KOPT-K1 (cell line): Measurements from ENCODE around the gene C9orf85.
"Not testable (repeated sequence)": the region's sequence is repeated elsewhere in the genome, so short reads cannot be mapped to it uniquely, and the experiment has no call there.

Experiments
- H3K27ac ChIP-seq: fragments of 200-600 bp; sonication (generic); 2 replicates; pipeline ENCODE4 v1.5.1; 2016; ENCODE audit warnings: antibody characterized with exemption, mild to moderate bottlenecking, low read depth, low read length; ENCODE audit not compliant: poor library complexity, severe bottlenecking
- H3K36me3 ChIP-seq: fragments of 200-600 bp; sonication (generic); 2 replicates; pipeline ENCODE4 v1.5.1; 2017; ENCODE audit warnings: antibody characterized with exemption, mild to moderate bottlenecking, low read length, moderate library complexity; ENCODE audit not compliant: insufficient read depth
- H3K9me3 ChIP-seq: fragments of 200-600 bp; sonication (generic); 2 replicates; pipeline ENCODE4 v1.5.1; 2017; ENCODE audit warnings: antibody characterized with exemption, low read length, mild to moderate bottlenecking; ENCODE audit not compliant: insufficient read depth, poor library complexity, severe bottlenecking

The C9orf85 gene

DNA sequence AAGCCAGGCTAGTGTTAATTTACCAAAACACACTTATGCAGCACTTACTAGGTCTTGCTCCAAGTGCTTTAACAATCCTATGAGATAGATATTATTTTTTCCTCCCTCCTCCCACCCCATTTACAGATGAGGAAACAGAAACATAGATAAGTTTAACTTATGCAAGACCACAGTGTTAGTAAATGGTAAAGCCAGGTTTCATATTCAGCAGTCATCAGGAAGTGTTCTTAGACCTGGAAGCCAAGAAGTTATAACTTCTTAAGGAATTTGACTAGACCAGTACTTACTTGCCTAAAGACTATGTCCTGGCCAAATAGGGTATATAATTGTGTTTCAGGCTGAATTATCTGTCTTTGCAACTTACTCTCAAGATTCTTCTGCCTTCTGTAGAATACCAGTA lies 16.3 kb upstream of the C9orf85 start:
- Histone ChIP-seq H3K27ac (peak overlapping the region; percentile 100), H3K36me3 (no peaks in the 10 kb centered on the region)

DNA sequence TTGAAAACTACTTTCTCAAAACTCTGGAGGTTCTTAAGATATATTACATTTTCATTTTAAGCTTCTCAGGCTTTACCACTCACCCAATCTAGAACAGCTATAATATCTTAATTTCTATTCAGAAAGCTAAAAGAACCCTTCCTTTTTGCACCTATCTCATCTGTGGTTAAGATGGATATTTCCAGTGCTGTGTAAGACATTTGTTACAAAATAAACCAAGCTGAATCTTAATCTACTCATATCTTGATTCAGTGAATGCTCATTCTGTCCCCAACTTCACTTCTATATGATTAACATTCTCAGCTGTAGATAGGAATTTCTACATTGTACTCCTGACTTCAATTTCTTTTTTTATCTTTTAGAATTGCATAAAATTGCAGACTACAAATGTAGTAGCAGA lies 15.5 kb upstream of the C9orf85 start:
- Histone ChIP-seq H3K36me3 (no peaks in the 10 kb centered on the region), H3K9me3 (no peaks in the 10 kb centered on the region), H3K27ac (peak overlapping the region; percentile 100)

More for the DNA sequence above, 16.3 kb upstream of the C9orf85 start:
- no peaks in the 10 kb centered on the region for H3K9me3 ChIP-seq

DNA sequence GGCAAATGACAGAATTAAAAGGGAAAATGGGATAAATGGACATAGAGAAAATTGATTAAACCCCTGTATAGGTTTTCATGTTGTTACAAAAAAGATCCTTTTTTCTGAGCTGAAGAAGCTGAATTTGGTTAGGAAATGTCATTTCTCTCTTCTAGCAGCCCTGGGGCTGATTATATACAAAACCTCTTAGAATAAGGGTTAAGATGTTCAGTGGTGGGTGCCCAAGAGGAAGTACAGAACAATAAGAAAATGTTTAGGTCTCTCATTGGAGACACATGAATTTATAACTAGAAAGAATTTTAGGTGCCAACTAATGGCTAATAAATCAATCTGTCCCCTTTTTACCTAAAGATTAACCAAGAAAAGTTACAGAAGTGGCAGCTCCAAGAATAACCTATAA lies 14.7 kb upstream of the C9orf85 start:
- H3K9me3 ChIP-seq = no peaks in the 10 kb centered on the region
- H3K27ac ChIP-seq = peak overlapping the region; percentile 100

DNA sequence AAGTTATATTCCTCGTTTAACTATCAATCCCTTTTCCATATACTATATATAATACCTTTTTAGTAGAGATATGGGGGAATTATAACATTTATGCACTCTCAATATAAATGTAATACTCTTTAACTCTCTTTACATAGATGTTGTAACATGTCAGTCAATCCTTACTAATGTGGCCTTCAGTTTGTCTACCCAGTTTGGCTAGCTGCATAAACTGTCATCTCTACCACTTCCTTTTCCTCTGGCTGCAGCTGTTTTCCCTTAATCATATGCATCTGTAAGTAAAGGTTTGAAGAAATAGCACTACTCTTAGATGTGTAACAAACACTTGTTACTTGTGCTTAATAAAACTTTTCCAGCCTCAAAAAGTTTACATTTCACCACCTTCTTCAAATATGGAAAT lies 13.9 kb upstream of the C9orf85 start:
- no peaks in the 10 kb centered on the region for H3K36me3 ChIP-seq
- H3K27ac ChIP-seq = peak overlapping the region; percentile 100
- no peaks in the 10 kb centered on the region for H3K9me3 ChIP-seq

More for the DNA sequence above, 14.7 kb upstream of the C9orf85 start:
- no peaks in the 10 kb centered on the region for H3K36me3 ChIP-seq

DNA sequence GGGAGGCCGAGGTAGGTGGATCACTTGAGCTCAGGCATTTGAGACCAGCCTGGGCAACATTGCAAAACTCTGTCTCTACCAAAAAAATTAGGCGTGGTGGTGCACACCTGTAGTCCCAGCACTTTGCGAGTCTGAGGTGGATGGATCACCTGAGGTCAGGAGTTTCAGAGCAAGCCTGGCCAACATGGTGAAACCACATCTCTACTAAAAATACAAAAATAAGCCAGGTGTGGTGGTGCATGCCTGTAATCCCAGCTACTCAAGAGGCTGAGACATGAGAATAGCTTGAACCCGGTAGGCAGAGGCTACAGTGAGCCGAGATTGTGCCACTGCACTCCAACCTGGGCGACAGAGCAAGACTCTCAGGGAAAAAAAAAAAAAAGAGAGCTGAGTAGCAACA lies 12.7 kb upstream of the C9orf85 start:
- not testable (repeated sequence) for H3K9me3 ChIP-seq, H3K36me3 ChIP-seq
- H3K27ac ChIP-seq = peak overlapping the region; percentile 100

DNA sequence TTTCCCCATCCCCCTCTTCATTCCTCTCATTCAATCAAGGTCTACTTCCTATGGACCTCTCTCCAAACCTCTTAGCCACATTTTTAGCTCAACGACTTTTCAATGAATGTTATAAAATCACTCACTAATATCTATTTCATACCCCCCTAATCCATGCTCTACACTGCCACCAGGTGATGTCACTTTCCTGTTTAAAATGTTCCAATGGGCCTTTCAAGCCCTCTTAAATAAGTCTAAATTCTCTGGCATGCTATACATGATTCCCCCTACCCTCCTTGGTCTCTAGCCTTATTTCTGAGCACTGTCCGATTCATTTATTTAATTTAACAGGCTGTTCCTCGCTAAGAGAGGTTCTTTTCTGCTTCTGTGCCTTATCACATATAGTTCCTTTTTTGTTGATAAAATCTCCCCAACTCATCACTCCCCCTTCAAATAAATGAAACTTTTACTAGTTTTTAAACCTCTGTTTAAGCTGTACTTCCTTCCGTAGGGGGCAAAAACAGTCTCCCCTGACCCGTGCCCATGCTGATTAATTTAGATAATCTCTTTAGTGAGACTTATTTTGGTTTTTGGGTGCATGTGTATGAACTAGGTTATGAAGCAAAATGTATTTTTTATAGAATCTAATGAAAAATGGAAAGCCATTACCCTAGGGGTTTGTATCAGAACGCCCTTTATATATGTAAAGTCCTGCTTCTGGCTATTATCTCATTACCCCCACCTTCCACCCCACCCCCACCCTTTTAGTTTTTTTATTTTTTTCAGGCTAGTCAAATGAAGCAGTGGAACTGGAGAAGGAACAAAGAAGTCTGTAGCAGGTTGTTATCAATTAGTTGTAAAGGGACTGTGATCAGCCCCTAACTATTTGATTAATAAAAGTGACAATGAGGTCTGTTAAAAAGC lies 9.5 kb upstream of the C9orf85 start:
- H3K27ac ChIP-seq = peak overlapping the region; percentile 100
- no peaks in the 10 kb centered on the region for H3K9me3 ChIP-seq
- H3K36me3 ChIP-seq = peaks cover 24% of the 10 kb centered on the region

DNA sequence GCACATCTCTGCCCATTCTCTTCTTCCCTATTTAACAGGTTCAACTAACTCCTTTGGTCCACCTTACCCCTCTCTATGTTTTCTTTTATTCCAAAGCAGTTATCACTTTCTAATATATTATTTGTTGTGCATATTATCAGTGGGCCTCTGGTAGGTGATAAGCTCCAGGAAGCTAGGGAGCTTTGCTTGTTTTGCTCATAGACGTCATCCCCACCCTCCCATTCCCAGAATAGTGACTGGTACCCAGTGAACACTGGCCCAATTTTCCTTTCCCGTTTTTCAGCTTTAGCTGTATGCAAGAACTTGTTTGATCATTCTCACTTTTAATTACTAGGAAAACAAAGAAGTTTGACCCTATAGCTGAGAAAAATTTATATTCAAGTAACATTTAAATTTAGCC lies 7.4 kb upstream of the C9orf85 start:
- Histone ChIP-seq H3K27ac (peak overlapping the region; percentile 22), H3K36me3 (peaks cover 24% of the 10 kb centered on the region), H3K9me3 (no peaks in the 10 kb centered on the region)

DNA sequence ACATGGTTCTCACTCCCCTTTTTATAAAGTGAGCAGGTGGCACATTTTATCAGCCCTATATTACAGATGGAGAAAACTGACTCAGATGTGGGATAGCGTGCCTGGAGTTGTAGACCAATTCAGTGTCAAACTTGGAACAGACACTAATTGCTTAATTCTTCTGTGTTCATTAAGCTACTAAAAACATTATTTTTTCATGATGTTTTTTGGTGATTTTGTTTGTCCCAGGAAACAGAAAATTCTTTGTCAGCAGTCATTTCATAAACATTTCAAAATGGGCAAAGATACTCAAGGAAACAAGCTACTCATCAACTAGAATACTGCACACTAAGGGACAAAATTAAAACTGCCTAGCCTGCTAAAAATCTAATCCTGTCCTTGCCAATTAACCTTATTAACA lies 2.6 kb upstream of the C9orf85 start:
- Histone ChIP-seq H3K36me3 (peaks cover 24% of the 10 kb centered on the region), H3K27ac (peak overlapping the region; percentile 87), H3K9me3 (no peaks in the 10 kb centered on the region)

DNA sequence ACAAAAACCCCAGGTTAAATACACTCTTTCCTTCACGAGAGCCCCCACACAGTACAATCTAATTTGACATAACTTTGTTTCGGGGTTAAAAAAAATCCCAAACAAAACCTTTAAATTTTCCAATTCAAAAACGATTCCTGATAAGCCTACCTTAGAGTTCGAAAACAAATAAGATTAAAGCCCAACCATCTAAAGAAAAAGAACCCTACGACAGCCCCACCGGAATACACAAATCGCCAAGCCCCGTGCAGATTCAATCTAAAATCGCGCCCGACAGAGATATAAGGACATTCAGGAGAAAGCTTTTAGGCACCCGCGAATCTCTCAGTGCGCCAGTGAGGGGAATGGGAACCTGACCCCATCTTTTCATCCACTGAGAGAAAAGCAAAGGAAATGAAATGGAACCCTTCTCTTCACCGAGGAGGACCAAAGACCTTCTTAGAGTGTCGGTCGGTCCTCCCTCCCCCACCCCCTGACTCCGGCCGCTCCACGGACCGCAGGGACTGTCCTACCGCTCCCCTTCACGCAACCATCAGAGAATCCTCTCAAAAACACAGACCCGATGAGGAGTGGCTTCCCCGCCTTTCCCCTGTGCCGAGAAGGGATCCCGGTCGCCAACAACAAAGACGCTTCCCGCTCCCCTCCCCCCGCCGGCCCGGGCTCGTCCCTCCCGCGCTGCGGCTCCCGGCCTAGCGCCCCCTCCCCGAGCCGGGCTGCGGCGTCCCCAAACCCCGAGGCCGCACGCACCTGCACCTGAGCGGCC lies 1.4 kb upstream of the C9orf85 start:
- H3K27ac ChIP-seq = peak overlapping the region; percentile 87
- no peaks in the 10 kb centered on the region for H3K9me3 ChIP-seq
- H3K36me3 ChIP-seq = peaks cover 17% of the 10 kb centered on the region

DNA sequence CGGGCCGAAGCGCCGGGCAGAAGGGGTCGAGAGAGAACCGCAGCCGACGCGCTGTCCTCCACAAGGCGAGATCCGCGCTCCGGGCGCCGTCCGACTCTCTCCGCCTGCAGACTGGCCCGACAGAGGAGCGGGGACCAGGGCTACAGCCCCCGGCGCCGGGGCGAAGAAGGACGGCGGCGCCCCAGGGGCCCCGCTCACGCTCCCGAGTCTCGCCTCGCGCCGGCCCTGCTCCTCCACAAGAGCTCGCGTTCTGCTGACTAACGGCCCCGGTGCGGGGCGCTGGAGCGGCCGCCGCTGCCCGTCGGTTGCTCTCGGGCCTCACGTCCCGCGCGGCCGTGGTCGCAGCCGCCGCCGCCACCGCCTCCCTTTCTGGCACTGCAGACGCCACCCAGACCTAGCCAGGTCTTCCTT lies 784 bp upstream of the C9orf85 start:
- peak overlapping the region; percentile 87 for H3K27ac ChIP-seq
- H3K9me3 ChIP-seq = no peaks in the 10 kb centered on the region
- H3K36me3 ChIP-seq = peaks cover 11% of the 10 kb centered on the region

DNA sequence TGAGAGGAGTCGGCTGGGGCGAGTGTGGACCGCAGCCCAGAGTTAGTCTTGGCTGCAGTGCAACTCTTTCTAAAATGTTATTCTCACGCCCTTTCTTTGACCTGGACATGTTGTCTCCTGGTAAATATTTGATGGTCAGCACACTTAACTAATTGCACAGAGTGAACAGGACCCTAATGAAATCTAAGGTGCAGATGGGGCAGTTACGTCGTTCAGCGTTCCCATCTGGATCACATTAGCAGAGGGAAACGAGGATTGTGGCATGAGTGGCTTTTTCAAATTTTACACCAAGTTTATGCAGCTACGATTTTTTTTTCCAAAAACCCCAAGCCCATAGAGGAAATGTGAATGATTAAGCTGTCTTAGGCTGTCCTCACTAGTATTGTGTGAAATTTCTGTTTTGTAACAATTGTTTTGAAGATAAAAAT lies 483 bp downstream of the C9orf85 start:
- no peaks in the 10 kb centered on the region for H3K9me3 ChIP-seq
- no peaks in the 10 kb centered on the region for H3K36me3 ChIP-seq
- peak overlapping the region; percentile 78 for H3K27ac ChIP-seq

DNA sequence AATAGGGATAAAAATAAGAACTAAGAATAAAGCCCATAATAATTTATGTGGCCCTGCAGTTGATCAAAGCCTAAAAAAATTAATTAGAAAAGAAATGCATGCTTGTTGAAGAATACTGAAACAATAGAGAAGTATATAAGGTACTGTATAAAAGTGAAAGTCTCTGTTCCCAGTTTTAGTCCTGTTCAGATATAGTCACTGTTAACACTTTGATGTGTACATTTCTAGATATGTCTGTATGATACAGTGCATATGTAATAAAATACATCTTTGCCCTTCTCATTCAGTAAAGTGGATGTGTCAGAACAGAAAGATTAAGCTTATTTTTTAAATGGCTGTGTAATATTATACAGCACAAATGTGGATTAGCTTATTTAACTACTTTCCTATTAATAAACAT lies 4.1 kb downstream of the C9orf85 start:
- H3K36me3 ChIP-seq = no peaks in the 10 kb centered on the region; the same call in 1 of the 2 replicates
- no peak overlapping the region for H3K27ac ChIP-seq
- no peaks in the 10 kb centered on the region for H3K9me3 ChIP-seq

DNA sequence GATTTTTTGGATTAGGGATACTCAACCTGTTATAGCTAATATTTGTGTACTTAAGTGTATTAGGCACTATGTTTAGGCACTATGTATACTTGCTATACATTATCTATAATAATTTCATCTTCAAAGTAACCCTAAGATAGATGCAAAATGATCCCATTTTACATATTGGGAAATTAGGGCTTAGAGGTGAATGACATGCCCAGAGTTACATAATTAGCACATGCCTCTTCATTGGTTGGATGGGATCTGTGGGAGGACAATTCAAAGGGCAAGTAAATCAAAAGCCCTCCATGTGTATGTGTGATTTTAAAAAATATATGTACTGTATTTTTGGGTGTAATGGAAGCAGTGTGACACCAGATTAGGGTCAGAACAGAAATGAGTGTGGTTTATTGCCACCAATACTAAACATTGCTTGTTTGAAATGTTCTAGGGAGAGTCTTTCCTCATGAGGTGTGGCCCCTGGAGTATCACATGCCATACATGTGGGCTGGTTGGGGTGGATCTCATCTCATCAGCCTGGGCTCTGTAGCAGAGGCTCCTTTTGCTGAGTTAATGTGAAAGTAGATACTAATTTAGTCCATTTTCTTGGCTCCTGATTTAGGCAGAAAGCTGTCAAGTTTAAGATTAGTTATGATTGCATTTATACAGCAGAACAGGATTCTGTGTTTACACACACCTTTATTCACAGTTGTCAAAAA lies 5.5 kb downstream of the C9orf85 start:
- Histone ChIP-seq H3K9me3 (no peaks in the 10 kb centered on the region), H3K27ac (no peak overlapping the region), H3K36me3 (no peaks in the 10 kb centered on the region; the same call in 1 of the 2 replicates)

DNA sequence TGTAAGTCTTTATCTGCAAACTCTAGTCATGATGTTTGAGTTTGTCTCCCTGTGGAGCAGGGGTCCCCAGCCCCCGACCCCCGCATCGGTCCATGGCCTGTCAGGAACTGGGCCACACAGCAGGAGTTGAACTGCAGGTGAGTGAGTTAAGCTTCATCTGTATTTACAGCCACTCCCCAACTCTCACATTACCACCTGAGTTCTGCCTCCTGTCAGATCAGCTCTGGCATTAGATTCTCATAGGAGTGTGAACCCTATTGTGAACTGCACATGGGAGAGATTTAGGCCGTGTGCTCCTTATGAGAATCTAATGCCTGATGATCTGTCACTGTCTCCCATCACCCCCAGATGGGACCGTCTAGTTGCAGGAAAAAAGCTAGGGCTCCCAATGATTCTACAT lies 7.0 kb downstream of the C9orf85 start:
- no peaks in the 10 kb centered on the region for H3K9me3 ChIP-seq
- H3K27ac ChIP-seq = no peak overlapping the region
- H3K36me3 ChIP-seq = no peaks in the 10 kb centered on the region; the same call in 1 of the 2 replicates
